ENCODE data around the gene HMSD. TPM values are rescaled to one million over a fixed set of nuclear protein-coding genes. Genes with fewer than 3 reads are reported as not detected.
A peak's percentile ranks its signal among the peaks of the same experiment; 100 is the strongest.
"Not testable (repeated sequence)": the region's sequence is repeated elsewhere in the genome, so short reads cannot be mapped to it uniquely, and the experiment has no call there.

Gene HMSD
- total RNA-seq, 1 experiment from 2014 or later, result 58.1 TPM

DNA sequence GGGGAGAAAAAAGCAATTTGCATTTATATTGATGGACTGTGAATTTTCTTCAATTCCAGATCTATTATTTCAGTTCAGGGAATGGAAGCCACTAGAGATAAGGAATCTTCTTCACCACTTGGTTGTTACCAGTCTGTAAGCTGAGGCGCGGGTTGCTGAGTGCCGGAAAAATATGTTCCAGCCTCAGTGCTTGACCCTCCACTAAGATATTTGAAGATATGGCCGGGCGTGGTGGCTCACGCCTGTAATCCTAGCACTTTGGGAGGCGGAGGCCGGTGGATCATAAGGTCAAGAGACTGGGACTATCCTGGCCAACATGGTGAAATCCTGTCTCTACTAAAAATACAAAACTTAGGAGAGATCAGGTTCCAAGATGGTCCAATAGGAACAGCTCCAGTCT lies 9.1 kb upstream of the HMSD start:
- no peak for DNase-seq (ENCODE audit: low spot score)
- Histone ChIP-seq H3K9me3 (ENCODE audit: low read depth, low read length, poor library complexity, severe bottlenecking) (no peaks in the 10 kb centered on the region), H3K27me3 (replicated peaks; ENCODE audit: insufficient read depth, low read depth, low read length, poor library complexity) (no peaks in the 10 kb centered on the region), H3K4me1 (ENCODE audit: insufficient read depth, low read length, poor library complexity, severe bottlenecking) (peaks cover 5% of the 10 kb centered on the region), H3K36me3 (ENCODE audit: insufficient read depth, low read length, poor library complexity, severe bottlenecking) (no peaks in the 10 kb centered on the region), H3K4me3 (ENCODE audit: low read depth, low read length, poor library complexity, severe bottlenecking) (no peak overlapping the region), H3K27ac (ENCODE audit: low read depth, low read length, poor library complexity, severe bottlenecking) (no peak overlapping the region)
- intact Hi-C loops (cut with micrococcal nuclease; ENCODE audit: unreplicated experiment), result no loop called here
- BruUV-seq (replicated peaks), result no TSS peak
- POLR2A ChIA-PET (ENCODE audit: low non-redundant PET), result no interaction called here
- CTCF ChIA-PET, result no interaction called here
- TF ChIP-seq, protein P1, sequence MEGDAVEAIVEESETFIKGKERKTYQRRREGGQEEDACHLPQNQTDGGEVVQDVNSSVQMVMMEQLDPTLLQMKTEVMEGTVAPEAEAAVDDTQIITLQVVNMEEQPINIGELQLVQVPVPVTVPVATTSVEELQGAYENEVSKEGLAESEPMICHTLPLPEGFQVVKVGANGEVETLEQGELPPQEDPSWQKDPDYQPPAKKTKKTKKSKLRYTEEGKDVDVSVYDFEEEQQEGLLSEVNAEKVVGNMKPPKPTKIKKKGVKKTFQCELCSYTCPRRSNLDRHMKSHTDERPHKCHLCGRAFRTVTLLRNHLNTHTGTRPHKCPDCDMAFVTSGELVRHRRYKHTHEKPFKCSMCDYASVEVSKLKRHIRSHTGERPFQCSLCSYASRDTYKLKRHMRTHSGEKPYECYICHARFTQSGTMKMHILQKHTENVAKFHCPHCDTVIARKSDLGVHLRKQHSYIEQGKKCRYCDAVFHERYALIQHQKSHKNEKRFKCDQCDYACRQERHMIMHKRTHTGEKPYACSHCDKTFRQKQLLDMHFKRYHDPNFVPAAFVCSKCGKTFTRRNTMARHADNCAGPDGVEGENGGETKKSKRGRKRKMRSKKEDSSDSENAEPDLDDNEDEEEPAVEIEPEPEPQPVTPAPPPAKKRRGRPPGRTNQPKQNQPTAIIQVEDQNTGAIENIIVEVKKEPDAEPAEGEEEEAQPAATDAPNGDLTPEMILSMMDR (conservative IDR thresholded peaks at IDR 0.05; ENCODE audit: low read depth, low read length), result no peak
- TF ChIP-seq EZH2 (IDR thresholded peaks at IDR 0.05; ENCODE audit: borderline replicate concordance, low read depth, low read length, poor library complexity, severe bottlenecking), result no peak

DNA sequence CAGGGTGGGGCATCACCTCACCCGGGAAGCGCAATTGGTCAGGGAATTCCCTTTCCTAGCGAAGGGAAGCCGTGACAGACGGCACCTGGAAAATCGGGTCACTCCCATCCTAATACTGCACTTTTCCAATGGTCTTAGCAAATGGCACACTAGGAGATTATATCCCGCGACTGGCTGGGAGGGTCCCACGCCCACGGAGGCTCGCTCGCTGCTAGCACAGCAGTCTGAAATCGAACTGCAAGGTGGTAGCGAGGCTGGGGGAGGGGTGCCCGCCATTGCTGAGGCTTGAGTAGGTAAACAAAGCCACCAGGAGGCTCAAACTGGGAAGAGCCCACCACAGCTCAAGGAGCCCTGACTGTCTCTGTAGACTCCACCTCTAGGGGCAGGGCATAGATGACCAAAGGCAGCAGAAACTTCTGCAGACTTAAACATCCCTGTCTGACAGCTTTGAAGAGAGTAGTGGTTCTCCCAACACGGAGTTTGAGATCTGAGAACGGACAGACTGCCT lies 8.5 kb upstream of the HMSD start:
- intact Hi-C loops (cut with micrococcal nuclease; ENCODE audit: unreplicated experiment); H3K9me3 ChIP-seq (ENCODE audit: low read depth, low read length, poor library complexity, severe bottlenecking); CTCF ChIA-PET; H3K27ac ChIP-seq (ENCODE audit: low read depth, low read length, poor library complexity, severe bottlenecking); H3K4me3 ChIP-seq (ENCODE audit: low read depth, low read length, poor library complexity, severe bottlenecking); DNase-seq (ENCODE audit: low spot score); H3K27me3 ChIP-seq (replicated peaks; ENCODE audit: insufficient read depth, low read depth, low read length, poor library complexity); BruUV-seq (replicated peaks); POLR2A ChIA-PET (ENCODE audit: low non-redundant PET); H3K36me3 ChIP-seq (ENCODE audit: insufficient read depth, low read length, poor library complexity, severe bottlenecking); H3K4me1 ChIP-seq (ENCODE audit: insufficient read depth, low read length, poor library complexity, severe bottlenecking): not testable (repeated sequence)

DNA sequence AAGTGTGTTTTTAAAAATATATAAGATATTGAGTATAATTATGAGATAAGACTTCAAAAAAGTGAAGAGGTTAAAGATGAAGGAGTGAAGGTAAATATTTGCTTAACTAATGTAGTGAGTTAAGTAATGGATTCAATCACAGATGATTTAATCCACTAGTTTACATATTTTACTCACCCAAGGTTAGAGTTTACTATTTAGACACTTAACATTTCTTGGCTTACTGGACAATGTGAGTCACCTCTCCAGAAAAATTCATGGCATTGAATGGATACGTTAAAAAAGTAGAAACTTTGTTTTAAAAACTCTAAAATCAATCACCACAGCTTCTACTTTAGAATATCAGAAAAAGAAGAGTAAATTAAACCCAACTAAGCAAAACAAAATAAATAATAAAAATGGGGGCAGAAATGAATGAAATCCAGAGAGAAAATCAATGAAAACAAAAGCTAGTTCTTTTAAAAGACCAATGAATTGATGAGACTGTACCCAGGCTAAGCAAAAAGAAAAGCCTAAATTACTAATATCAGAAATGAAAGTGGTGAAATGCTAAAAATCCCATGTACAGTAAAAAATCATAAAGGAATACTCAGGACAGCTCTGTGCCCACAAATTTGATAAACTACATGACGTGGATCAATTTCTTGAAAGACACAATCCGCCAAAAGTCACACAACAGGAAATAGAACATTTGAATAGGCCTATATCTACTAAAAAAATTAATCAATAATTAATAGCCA lies 1.9 kb upstream of the HMSD start:
- H3K27ac ChIP-seq (ENCODE audit: low read depth, low read length, poor library complexity, severe bottlenecking), result no peak overlapping the region
- H3K4me3 ChIP-seq (ENCODE audit: low read depth, low read length, poor library complexity, severe bottlenecking), result no peak overlapping the region
- H3K27me3 ChIP-seq (replicated peaks; ENCODE audit: insufficient read depth, low read depth, low read length, poor library complexity), result no peaks in the 10 kb centered on the region
- H3K36me3 ChIP-seq (ENCODE audit: insufficient read depth, low read length, poor library complexity, severe bottlenecking), result no peaks in the 10 kb centered on the region
- H3K4me1 ChIP-seq (ENCODE audit: insufficient read depth, low read length, poor library complexity, severe bottlenecking), result peaks cover 6% of the 10 kb centered on the region
- TF ChIP-seq EZH2 (IDR thresholded peaks at IDR 0.05; ENCODE audit: borderline replicate concordance, low read depth, low read length, poor library complexity, severe bottlenecking), result no peak
- TF ChIP-seq, protein P1 (conservative IDR thresholded peaks at IDR 0.05; ENCODE audit: low read depth, low read length), result no peak
- intact Hi-C loops (cut with micrococcal nuclease; ENCODE audit: unreplicated experiment), result no loop called here
- H3K9me3 ChIP-seq (ENCODE audit: low read depth, low read length, poor library complexity, severe bottlenecking), result no peaks in the 10 kb centered on the region
- ChIA-PET CTCF (no interaction called here), POLR2A (ENCODE audit: low non-redundant PET) (no interaction called here)
- no peak for DNase-seq (ENCODE audit: low spot score)
- BruUV-seq (replicated peaks), result no TSS peak

DNA sequence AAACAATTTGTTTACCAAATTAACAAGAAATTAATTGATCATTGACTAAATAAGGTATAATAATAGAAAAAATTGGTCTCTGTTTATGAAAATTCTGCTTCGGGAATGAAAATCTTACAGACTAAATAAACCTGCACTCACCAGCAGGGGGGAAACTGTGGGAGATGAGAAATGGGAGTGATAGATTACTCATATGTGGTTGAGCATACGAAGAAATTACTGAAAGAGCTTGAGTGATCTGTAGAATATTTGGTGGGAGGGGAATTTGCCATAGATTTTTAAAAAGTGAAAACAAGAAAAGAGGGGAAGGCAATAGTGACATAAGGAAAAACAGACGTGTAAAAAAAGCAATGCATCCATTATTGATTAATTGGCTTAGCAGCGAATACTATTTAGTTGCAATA lies 2.2 kb downstream of the HMSD start:
- no peak overlapping the region for H3K27ac ChIP-seq (ENCODE audit: low read depth, low read length, poor library complexity, severe bottlenecking)
- intact Hi-C loops (cut with micrococcal nuclease; ENCODE audit: unreplicated experiment), result no loop called here
- DNase-seq (ENCODE audit: low spot score), result peak; percentile 66
- no peaks in the 10 kb centered on the region for H3K27me3 ChIP-seq (replicated peaks; ENCODE audit: insufficient read depth, low read depth, low read length, poor library complexity)
- H3K36me3 ChIP-seq (ENCODE audit: insufficient read depth, low read length, poor library complexity, severe bottlenecking), result peaks cover 17% of the 10 kb centered on the region
- peak overlapping the region; percentile 67 for H3K4me3 ChIP-seq (ENCODE audit: low read depth, low read length, poor library complexity, severe bottlenecking)
- no peaks in the 10 kb centered on the region for H3K9me3 ChIP-seq (ENCODE audit: low read depth, low read length, poor library complexity, severe bottlenecking)
- POLR2A ChIA-PET (ENCODE audit: low non-redundant PET), result no interaction called here
- CTCF ChIA-PET, result interaction anchor here (0.8 to 1.0 kb wide), 2 partner anchors 12 to 13 kb away, joined by 3 to 5 read pairs; no protein-coding TSS in a partner anchor
- TF ChIP-seq EZH2 (IDR thresholded peaks at IDR 0.05; ENCODE audit: borderline replicate concordance, low read depth, low read length, poor library complexity, severe bottlenecking), result no peak
- TF ChIP-seq, protein P1 (conservative IDR thresholded peaks at IDR 0.05; ENCODE audit: low read depth, low read length), result peak; percentile 46
- H3K4me1 ChIP-seq (ENCODE audit: insufficient read depth, low read length, poor library complexity, severe bottlenecking), result peaks cover 10% of the 10 kb centered on the region
- no TSS peak for BruUV-seq (replicated peaks)
